ENCODE data around the gene ZMIZ1.
"Not testable (repeated sequence)": the region's sequence is repeated elsewhere in the genome, so short reads cannot be mapped to it uniquely, and the experiment has no call there.

ZMIZ1 gene

DNA sequence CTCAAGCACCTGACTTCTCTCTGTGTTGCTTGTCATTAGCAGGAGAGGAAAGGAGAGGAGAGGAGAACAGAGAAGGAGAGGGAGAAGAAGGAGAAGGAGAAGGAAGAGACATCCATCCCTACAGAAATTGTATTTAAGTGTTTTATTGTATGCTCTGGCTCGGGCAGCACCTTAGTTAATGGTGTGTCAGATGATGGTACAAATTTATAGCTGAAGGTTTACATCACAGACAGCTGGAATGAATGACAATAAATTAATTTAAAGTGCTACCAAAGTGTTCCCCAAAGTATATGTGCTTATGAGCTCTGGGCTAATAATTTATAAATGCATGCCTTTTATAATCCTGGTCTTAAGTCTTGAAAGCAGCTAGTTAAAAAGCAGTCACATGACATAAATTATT lies 38.1 kb upstream of the ZMIZ1 start:
- no peak for FAIRE-seq

DNA sequence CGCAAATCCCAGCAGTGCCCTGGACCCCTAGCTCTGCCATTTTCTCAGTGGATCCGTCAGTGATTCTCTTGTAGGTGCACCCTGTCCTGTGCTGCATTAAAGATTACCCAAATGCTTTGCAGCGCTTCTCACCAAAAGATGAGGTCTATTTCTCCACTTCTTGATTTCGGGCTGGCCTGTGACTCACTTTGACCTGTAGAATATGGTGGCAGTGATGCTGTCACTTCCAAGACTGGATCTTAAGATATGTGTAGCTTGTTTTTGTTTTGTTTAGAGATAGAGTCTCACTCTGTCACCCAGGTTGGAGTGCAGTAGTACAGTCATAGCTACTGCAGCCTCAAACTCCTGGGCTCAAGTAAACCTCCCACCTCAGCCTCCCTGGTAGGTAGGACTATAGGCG lies 37.0 kb upstream of the ZMIZ1 start:
- FAIRE-seq: no peak

DNA sequence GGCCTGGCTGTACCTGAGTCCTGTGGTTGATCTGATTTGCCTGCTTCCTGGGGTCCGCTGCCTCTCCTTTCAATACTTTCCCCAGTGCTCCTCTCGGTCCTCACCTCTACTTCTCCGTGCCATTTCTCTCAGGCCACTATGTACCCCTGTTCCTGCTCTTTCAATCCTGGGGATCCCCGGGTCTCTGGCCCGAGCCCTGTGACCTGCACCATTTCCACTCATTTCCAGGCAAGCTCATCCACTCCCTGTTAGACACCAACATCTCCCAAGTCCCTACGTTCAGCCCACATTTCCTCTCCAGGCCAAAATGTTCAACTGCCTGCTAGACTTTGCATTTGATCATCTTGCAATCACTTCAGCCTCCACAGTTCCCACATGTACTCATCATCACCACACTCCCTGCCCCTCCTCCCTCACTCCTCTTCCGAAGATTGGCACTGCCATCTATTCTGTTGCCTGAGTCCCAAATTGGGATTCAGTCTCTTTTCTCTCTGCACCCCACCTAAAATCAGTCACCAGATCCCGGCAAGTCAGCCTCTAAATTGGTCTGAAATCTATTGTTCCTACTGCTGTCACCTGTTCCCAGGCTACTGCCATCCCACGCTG lies 34.4 kb upstream of the ZMIZ1 start:
- no peak for FAIRE-seq

DNA sequence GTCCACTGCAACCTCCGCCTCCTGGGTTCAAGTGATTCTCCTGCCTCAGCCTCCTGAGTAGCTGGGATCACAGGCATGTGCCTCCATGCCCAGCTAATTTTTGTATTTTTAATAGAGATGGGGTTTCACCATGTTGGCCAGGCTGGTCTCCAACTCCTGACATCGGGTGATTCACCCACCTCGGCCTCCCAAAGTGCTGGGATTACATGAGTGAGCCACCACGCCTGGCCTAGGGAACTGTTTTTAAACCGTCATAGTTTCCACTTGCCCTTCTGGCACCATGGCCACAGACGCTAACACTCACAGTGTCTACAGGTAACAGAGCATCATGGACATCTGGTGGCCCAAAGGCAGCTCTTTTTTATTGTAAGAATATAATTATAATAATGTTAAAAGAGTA lies 32.4 kb upstream of the ZMIZ1 start:
- not testable (repeated sequence) for FAIRE-seq

- no peak for FAIRE-seq
Observed at GRCh38 chr10:79038104-79038840, 30.5 kb upstream of the ZMIZ1 start.

DNA sequence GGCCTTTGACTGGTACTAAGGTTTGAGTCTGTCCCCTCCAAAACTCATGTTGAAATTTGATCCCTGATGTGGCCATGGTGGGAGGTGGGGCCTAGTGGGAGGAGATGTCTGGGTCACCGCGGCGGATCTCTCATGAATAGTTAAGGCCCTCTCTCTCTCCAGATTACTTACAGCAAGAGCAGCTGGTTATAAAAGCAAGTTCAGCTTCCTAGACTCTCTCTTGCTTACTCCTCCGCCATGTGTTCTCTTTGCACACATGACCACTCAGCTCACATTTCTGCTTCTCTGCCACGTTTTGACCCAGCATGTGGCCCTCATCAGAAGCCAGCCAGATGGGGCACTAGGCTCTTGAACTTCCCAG lies 29.9 kb upstream of the ZMIZ1 start:
- FAIRE-seq: no peak

GRCh38 chr10:79042639-79043411 lies 25.9 kb upstream of the ZMIZ1 start:
- no peak for FAIRE-seq

DNA sequence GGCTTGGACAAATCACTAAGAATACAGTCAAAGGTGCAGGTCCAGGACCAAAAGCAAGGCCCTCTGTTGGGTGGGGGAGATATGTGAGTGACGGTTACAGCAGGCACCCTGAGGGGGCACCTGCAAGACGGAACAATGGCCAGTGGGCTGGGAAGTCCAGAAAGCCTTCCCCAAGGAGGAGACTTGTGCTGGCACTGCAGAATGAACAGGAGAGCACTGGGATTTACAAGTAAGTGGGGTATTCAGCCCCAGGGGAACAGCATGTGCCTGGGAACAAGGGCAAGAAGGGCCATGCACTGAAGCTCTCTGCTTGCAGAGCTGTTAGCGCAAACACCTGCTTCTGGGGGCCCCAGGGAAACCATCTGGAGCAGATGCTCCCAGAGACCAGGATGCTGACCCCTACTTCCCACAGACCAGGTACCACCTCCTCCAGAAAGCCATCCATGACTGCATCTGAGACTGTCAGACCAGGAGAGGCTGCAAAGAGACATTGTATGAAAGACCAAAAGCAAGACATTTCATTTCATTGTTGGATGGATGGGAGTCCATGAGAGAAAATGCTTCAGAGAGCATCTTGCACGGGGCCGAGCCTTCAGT lies 24.6 kb upstream of the ZMIZ1 start:
- no peak for FAIRE-seq

- FAIRE-seq: no peak
Observed at GRCh38 chr10:79044846-79045245, 23.9 kb upstream of the ZMIZ1 start.

DNA sequence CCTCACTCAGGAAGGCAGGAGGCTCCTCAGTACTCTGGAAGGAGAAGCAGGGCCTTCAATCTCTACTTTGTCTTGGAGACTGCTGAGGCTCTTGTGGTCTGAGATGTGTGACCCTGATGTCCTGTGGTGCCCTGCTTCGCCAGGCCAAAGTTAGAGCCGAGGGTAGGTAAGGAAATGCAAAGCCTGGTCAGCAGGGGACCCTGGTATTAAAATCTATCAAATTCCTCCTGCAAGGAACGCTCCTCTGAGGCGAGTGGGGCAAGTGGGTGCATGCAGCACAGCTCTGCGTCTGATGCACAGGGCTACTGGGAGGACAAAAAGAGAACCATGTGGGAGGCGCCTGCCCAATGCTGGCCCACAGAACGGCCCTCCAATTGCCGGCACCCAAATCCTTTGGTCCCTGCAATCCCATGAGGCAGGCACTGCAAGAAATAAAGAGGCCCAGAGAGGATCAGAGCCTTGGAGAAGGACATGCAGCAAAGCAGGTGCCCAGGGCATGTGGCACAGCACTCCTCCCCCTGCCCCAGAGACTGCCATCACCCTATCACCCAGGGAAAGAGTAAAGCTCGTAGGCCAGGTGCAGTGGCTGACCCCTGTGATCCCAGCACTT lies 23.1 kb upstream of the ZMIZ1 start:
- FAIRE-seq: no peak

DNA sequence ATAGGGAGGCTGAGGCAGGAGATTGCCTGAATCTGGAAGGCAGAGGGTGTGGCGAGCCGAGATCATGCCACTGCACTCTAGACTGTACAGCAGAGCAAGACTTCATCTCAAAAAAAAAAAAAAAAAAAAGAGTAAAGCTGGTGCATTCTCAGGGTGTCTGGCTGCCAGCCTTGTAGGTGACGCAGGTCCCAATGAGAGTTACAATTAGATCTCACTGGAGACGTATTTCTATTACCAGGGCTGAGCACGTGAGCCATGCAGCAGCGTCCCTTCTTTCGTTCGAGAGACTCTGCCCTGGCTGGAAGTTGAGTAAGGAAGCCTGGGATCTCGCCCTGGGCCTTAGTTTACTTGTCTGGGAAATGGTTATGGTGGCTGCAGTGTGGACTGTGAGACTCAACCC lies 22.4 kb upstream of the ZMIZ1 start:
- no peak for FAIRE-seq

DNA sequence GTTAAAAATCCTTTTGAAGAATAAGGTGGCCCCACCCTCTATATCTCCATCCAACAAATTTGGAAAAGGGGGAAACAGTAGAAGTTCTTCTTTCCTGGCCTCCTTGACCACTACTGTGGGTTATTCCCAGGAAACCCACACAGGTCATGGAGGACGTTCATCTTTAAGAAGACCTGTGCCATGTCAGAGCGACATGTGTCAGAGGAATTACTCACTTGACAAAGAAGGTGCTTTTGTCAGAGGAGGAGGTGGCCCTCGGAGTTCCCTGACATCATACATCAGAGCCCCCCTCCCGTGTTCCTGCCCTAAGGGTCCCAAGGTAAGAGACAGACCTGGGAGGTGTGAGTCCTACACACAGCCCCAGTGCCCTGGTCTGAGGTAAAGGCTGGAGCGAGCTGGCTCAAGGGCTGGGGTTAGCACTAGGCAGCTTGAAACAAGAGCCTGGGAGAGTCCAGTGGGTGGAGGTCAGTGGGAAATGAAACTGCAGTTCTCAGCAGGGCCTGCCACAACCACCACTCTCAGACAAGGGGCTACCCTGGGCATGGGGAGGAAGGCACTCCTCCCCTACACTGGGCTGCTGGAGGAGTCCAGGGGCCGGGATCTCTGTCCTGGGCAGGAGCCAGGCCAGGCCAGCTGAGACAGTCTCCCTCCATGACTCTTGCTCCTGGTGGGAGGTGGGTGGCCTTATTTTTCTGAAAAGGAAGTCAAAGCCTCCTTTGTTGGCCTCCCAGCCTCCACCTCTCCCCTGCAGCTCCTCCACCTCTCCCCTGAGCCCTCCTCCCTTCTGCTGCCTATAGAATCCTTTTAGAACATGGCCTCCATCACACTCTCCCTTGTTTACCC lies 21.8 kb upstream of the ZMIZ1 start:
- no peak for FAIRE-seq

GRCh38 chr10:79047584-79047874 lies 21.2 kb upstream of the ZMIZ1 start:
- FAIRE-seq: no peak

DNA sequence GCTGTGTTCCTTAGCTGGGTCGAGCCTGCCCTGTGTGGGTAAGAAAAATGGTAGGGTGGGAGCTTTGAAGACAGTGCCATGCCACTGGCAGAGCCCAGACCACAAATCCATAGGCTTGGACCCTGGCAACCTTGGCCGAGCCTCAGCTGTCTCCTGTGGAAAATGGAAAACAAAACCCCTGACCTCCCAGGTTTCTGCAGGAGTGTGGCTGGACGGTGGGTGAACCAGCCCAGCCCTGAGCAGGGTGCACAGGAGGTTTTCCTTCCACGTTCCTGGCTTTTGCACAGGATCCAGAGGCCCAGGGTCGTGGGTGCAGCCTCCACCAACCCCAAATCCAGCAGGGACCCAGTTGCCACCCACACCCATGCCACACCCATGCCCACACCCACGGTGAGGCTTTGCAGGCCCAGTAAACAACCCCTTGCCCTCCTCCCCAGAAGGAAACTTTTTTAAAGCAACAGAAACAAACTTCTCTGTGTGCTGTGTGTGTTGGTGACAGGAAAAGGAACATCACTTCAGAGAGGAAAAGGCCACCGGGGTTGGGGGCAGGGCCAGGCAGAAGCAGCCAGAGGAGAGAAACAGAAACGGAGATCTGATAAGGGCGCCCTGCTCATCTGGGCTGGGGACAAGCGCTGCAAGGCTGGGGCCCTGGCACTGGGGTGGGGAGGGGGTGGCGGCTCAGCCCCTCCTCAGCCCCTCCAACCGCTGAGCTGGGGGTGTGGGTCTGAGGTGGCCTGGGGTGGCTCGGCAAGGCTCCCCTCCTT lies 20.7 kb upstream of the ZMIZ1 start:
- FAIRE-seq: no peak

- FAIRE-seq: no peak
Observed at GRCh38 chr10:79048639-79049550, 19.9 kb upstream of the ZMIZ1 start.

DNA sequence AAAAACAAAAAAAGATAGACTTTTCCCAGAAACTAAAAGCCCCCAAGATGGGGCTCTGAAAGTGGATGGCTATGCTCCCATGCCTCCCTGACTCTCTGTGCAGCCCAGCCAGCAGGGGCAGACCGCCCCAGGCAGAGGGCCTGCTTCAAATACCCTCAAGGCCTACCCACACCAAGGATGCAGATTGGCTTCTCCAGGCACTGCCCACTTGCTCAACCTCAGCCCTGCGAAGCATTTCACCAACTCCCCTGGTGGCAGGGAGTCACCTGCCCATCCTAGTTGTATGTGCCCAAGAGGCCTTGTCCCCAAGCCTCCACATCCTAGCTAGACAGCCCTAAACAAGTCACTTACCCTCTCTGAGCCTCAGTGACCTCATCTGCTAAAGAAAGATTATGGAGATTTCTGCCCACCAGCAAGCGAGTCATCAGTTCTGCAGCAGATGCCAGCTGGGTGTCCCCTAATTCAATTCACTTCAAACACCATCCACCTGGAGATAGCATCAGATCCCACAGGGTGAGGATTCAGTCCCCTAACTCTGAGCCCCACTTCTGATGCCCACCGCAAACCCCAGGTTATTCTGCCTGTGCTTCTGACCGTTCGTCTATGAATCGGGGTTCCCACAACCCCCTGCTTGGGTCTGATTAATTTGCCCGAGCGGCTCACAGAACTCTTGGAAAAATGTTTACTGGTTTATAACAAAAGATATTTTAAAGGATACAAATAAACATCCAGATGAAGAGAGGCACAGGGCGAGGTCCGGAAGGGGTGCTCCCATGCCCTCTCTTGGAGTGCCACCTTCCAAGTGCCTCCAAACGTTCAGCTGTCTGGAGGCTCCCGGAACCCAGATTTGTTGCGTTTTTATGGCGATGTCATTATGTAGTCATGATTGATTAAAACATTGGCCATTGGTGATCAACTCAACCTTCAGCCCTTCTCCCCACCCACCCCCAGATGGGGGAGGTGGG lies 18.6 kb upstream of the ZMIZ1 start:
- FAIRE-seq: no peak

DNA sequence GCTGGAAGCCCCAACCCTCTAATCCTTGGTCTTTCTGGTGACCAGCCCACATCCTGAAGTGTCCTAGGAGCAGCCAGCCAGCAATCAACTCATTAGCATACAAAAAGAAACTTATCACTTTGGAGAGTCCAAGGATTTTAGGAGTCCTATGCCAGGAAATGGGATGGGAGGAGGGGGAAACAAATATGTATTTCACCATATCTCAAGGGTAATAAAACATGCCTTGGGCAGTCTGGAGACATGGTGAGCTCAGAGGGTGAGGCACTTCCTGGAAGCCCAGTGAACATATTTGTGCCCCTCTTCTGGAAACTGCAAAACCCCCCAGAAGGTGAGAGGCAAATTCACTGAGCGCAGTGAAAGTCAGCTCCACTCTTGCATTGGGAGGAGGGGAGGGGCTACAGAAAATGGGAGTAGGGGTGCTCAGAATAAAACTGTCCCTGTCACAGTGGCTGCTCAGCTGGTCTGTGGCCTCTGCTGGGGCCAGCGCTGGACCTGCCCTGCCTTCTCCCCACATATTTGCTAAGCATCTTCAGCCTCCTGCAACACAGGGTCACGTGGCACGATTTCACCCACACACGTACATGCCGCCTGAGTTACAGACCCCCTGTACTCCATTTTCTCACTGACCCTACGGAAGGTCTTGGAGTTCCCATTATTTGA lies 17.7 kb upstream of the ZMIZ1 start:
- no peak for FAIRE-seq

DNA sequence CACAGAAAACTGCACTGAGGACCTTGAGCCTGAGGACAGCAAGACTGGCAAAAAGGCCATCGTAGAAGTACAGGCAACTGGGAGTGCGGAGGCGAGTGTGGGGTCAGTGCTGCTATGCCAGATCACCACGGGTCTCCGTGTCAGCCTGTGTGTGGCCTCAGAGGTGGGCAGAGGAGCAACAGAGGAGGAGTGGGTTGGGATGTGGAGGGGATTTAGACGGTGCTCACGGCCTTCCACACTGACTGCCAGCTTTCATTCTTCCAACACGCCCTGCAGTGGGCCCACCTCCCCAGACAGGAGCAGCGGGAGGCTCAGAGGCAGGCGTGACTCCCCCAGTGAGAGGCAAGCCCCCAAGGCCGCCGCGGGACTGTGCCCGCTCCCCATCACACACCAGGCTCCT lies 17.0 kb upstream of the ZMIZ1 start:
- no peak for FAIRE-seq
